PC-9 (cell line): Measurements from ENCODE around the gene GALNT16. TPM values are rescaled to one million over a fixed set of nuclear protein-coding genes. Genes with fewer than 3 reads are reported as not detected.

Source experiments
- BruUV-seq: library from RNA; stranded (reverse); fragments of 400-500 nt; replicated peaks from 2 replicates; lab custom pipeline; 2021; lab: Mats Ljungman, UMichigan
- CTCF ChIA-PET: fragments of 300-600 bp; sonication (Branson Sonifier 250); formaldehyde crosslinking; loops from one replicate; lab custom pipeline; 2022; ENCODE audit warnings: antibody characterized with exemption; lab: Charles Lee
- POLR2A ChIA-PET: fragments of 300-600 bp; sonication (Branson Sonifier 250); formaldehyde crosslinking; loops from one replicate; lab custom pipeline; 2022; ENCODE audit warnings: antibody characterized with exemption; ENCODE audit not compliant: unreplicated experiment; lab: Charles Lee
- DNase-seq, 2 experiments: peaks; one replicate each; pipeline versions ENCODE4 v3.0.0 to v3.0.0-alpha.2; 2015 to 2022; ENCODE audit warnings: mixed read lengths in 1 of 2
- H2AFZ ChIP-seq: fragments of 200-600 bp; sonication (generic); 2 replicates; pipeline ENCODE4 v1.8.1; 2017; ENCODE audit warnings: antibody characterized with exemption
- H3F3A ChIP-seq: fragments of 200-600 bp; sonication (generic); 2 replicates; pipeline ENCODE4 v1.8.1; 2017; ENCODE audit warnings: antibody characterized with exemption, mild to moderate bottlenecking, low read depth; ENCODE audit not compliant: insufficient read depth
- H3K27ac ChIP-seq: fragments of 200-600 bp; sonication (generic); 2 replicates; pipeline ENCODE4 v1.6.1; 2016; ENCODE audit warnings: mixed run types
- H3K27me3 ChIP-seq: fragments of 200-600 bp; sonication (generic); 2 replicates; pipeline ENCODE4 v1.6.1; 2016; ENCODE audit warnings: low read depth, mixed run types; ENCODE audit not compliant: insufficient read depth
- H3K36me3 ChIP-seq: fragments of 200-600 bp; sonication (generic); 2 replicates; pipeline ENCODE4 v1.6.1; 2016; ENCODE audit warnings: low read depth, mixed run types
- H3K4me1 ChIP-seq: fragments of 200-600 bp; sonication (generic); replicated peaks from 2 replicates; pipeline ENCODE4 v1.6.1; 2016; ENCODE audit warnings: mixed run types; ENCODE audit not compliant: insufficient read depth
- H3K4me2 ChIP-seq: fragments of 200-600 bp; sonication (generic); 2 replicates; pipeline ENCODE4 v1.6.1; 2017; ENCODE audit warnings: mixed run types
- H3K4me3 ChIP-seq: fragments of 200-600 bp; sonication (generic); 2 replicates; pipeline ENCODE4 v1.6.1; 2016; ENCODE audit warnings: mixed run types
- H3K79me2 ChIP-seq: fragments of 200-600 bp; sonication (generic); 2 replicates; pipeline ENCODE4 v1.6.1; 2017; ENCODE audit warnings: low read depth, mixed run types
- H3K9me2 ChIP-seq: fragments of 200-600 bp; sonication (generic); 2 replicates; pipeline ENCODE4 v1.8.1; 2017; ENCODE audit warnings: mild to moderate bottlenecking; ENCODE audit not compliant: insufficient read depth
- H3K9me3 ChIP-seq: fragments of 200-600 bp; sonication (generic); 2 replicates; pipeline ENCODE4 v1.8.1; 2016; ENCODE audit warnings: low read depth; ENCODE audit not compliant: insufficient read depth
- H4K20me1 ChIP-seq: fragments of 200-600 bp; sonication (generic); 2 replicates; pipeline ENCODE4 v1.8.1; 2017; ENCODE audit not compliant: insufficient read depth
- CTCF ChIP-seq: fragments of 200-600 bp; sonication (generic); conservative IDR thresholded peaks from 2 replicates; pipeline ENCODE4 v1.6.1; 2017; ENCODE audit warnings: mixed run types, antibody characterized with exemption, mild to moderate bottlenecking, moderate library complexity
- EZH2 ChIP-seq: fragments of 200-600 bp; sonication (generic); IDR thresholded peaks from 2 replicates; pipeline ENCODE4 v1.8.0; 2017; ENCODE audit warnings: antibody characterized with exemption, low read depth
- intact Hi-C: fragments of 100-400 bp; cut with micrococcal nuclease; formaldehyde crosslinking; loops from one replicate; pipeline ENCODE4 v1.10.0; 2022; ENCODE audit not compliant: unreplicated experiment
- total RNA-seq: library from RNA; stranded (reverse); gene quantifications from 2 replicates; pipeline ENCODE4 v1.2.3, GENCODE V29; 2021

The GALNT16 gene
- total RNA-seq, 1 experiment from 2014 or later: 22.8 TPM

- ChIA-PET CTCF (no interaction called here), POLR2A (no interaction called here)
- DNase-seq: no peak
- H2AFZ ChIP-seq: no peak overlapping the region
- no peak overlapping the region for H3K27ac ChIP-seq
- no peak overlapping the region for H3K4me2 ChIP-seq
- no peak for TF ChIP-seq CTCF
- TF ChIP-seq EZH2: no peak
- H3K79me2 ChIP-seq: no peaks in the 10 kb centered on the region
- H3K36me3 ChIP-seq: no peaks in the 10 kb centered on the region
- 0 out of 2 replicates have a peak, but pooled peaks cover 3% of the 10 kb centered on the region for H3F3A ChIP-seq
- H3K9me3 ChIP-seq: no peaks in the 10 kb centered on the region
- intact Hi-C loops: no loop called here
- no TSS peak for BruUV-seq
- no peaks in the 10 kb centered on the region for H3K4me1 ChIP-seq
- no peak overlapping the region for H3K4me3 ChIP-seq
- H3K9me2 ChIP-seq: no peaks in the 10 kb centered on the region; the same call in 1 of the 2 replicates
- no peaks in the 10 kb centered on the region for H4K20me1 ChIP-seq
- no peaks in the 10 kb centered on the region for H3K27me3 ChIP-seq
Observed at GRCh38 chr14:69224946-69225345, 35.0 kb upstream of the GALNT16 start.

- Histone ChIP-seq H3K4me2 (no peak overlapping the region), H3K36me3 (no peaks in the 10 kb centered on the region), H3K79me2 (no peaks in the 10 kb centered on the region), H3K27me3 (no peaks in the 10 kb centered on the region), H4K20me1 (no peaks in the 10 kb centered on the region), H3K4me3 (no peak overlapping the region), H3K27ac (no peak overlapping the region), H3K4me1 (no peaks in the 10 kb centered on the region), H3F3A (0 out of 2 replicates have a peak, but pooled peaks cover 3% of the 10 kb centered on the region), H3K9me3 (no peaks in the 10 kb centered on the region), H2AFZ (no peak overlapping the region), H3K9me2 (no peaks in the 10 kb centered on the region; the same call in 1 of the 2 replicates)
- intact Hi-C loops: no loop called here
- BruUV-seq: no TSS peak
- ChIA-PET CTCF (no interaction called here), POLR2A (no interaction called here)
- no peak for DNase-seq
- TF ChIP-seq CTCF (no peak), EZH2 (no peak)
Observed at GRCh38 chr14:69226178-69226577, 33.8 kb upstream of the GALNT16 start.

GRCh38 chr14:69226736-69227135 is 33.2 kb upstream of the GALNT16 start:
- CTCF ChIA-PET: interaction anchor here (0.6 to 0.7 kb wide), 2 partner anchors 170 to 282 kb away, joined by 3 to 9 read pairs; no protein-coding TSS in a partner anchor
- POLR2A ChIA-PET: no interaction called here
- H3K9me3 ChIP-seq: no peaks in the 10 kb centered on the region
- H4K20me1 ChIP-seq: no peaks in the 10 kb centered on the region
- H3F3A ChIP-seq: 0 out of 2 replicates have a peak, but pooled peaks cover 3% of the 10 kb centered on the region
- H3K4me1 ChIP-seq: no peaks in the 10 kb centered on the region
- no TSS peak for BruUV-seq
- no peaks in the 10 kb centered on the region; the same call in 1 of the 2 replicates for H3K9me2 ChIP-seq
- H3K36me3 ChIP-seq: no peaks in the 10 kb centered on the region
- H3K4me2 ChIP-seq: no peak overlapping the region
- DNase-seq: no peak
- H3K27me3 ChIP-seq: no peaks in the 10 kb centered on the region
- H3K4me3 ChIP-seq: no peak overlapping the region
- H3K27ac ChIP-seq: no peak overlapping the region
- intact Hi-C loops: no loop called here
- H2AFZ ChIP-seq: no peak overlapping the region
- TF ChIP-seq CTCF: no peak
- TF ChIP-seq EZH2: no peak
- no peaks in the 10 kb centered on the region for H3K79me2 ChIP-seq
